Activated CD4-positive, alpha-beta T cell treated with anti-CD3 and anti-CD28 coated beads for 4 hours (primary cell): Measurements from ENCODE around the gene P2RY8.
"Not testable (repeated sequence)": the region's sequence is repeated elsewhere in the genome, so short reads cannot be mapped to it uniquely, and the experiment has no call there.

Source experiments
- DNase-seq, 2 donors: peaks; one replicate each; pipeline ENCODE4 v3.0.0-alpha.2; 2020

Gene P2RY8

GRCh38 chrX:1542994-1543725 is 6.2 kb upstream of the P2RY8 start:
- DNase-seq, result no peak

- not testable (repeated sequence) for DNase-seq
These were observed 2.2 kb upstream of the P2RY8 start for GRCh38 chrX:1539146-1539545.

- DNase-seq, result not testable (repeated sequence)
These were observed 718 bp upstream of the P2RY8 start for GRCh38 chrX:1537716-1538090.

- DNase-seq, result peak; percentile 14 to 15
These were observed 314 bp downstream of the P2RY8 start for GRCh38 chrX:1536712-1537030.

GRCh38 chrX:1535241-1536041 is 1.5 kb downstream of the P2RY8 start:
- DNase-seq, result peak; percentile 14 to 28

DNA sequence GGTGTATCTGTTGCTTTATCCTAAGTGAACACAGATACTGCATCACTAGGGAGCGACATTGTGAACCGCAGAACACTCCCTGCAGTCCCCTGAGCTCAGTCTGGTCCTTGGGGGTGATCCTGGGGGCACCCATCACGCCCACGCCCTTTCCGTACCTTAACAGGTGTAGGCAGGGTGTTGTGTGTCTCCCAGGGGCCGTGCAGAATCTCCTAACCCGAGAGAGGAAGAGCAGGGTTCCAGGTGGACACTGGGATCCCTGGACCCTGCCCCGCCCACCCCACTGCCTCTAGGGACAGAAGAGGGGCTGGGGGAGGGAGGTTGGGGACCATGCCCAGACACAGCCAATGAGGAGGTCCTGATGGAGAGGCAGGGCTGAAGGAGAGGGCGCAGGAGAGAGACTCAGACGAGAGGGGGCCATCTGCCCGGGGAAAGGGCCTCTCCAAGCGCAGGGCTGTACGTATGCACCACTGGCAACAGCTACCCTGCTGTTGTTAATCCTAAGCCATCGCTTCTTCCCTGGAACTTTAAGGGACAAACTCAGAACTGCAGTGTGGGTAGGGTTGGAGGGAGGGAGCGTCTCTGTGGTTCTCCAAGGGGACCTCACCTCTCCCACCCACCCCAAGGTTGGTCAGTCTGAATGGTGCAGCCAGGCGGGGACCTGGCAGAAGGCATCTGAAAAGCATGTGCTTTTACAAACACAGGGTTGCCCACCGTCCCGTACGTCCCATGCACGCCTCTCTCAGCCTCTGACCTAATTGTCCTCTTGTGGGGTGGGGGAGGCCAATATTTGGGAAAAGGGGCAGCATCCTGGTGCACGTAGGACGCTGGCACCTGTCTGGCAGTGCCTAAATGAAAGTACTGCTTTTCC is 2.5 kb downstream of the P2RY8 start:
- peak; percentile 27 to 42 for DNase-seq

- DNase-seq, result no peak
These were observed 3.9 kb downstream of the P2RY8 start for GRCh38 chrX:1533058-1533457.

DNA sequence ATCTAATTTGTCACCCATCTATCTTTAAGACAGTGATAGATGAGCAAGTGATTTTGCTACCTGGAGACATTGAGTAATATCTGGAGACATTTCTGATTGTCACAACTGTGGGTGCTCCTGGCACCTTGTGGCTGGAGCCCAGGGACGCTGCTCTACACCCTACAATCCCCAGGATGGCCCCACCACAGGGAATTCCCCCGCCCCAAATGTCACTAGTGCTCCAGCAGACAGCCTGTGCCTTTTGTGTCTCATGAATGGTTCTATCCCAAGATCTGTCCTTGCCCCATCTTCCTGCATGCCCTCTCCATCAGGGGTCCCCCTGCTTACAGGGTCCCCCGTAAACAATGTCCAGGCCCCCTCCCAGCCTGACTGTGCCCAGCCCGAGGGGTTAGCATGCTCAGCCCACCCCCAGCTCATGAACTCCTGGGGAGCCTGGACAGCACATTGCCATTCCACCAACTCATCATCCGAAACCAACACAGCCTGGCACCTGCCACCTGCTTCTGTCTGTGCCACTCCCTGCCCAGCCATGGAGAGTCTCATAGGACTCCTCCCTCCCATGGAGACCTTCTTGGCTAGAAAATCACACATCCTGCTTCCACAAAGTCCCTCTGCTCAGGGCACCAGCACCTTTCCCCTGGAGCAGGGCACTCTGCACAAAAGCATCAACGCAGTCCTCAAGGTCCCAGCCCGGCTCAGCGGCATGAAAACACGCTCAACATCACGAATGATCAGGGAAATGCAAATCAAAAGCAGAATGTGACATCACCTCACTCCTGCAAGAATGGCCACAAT is 5.7 kb downstream of the P2RY8 start:
- DNase-seq, result no peak

- DNase-seq, result no peak
These were observed 7.2 kb downstream of the P2RY8 start for GRCh38 chrX:1529756-1530155.

GRCh38 chrX:1529328-1529727 is 7.7 kb downstream of the P2RY8 start:
- no peak for DNase-seq

GRCh38 chrX:1528884-1529203 is 8.1 kb downstream of the P2RY8 start:
- DNase-seq, result no peak

DNA sequence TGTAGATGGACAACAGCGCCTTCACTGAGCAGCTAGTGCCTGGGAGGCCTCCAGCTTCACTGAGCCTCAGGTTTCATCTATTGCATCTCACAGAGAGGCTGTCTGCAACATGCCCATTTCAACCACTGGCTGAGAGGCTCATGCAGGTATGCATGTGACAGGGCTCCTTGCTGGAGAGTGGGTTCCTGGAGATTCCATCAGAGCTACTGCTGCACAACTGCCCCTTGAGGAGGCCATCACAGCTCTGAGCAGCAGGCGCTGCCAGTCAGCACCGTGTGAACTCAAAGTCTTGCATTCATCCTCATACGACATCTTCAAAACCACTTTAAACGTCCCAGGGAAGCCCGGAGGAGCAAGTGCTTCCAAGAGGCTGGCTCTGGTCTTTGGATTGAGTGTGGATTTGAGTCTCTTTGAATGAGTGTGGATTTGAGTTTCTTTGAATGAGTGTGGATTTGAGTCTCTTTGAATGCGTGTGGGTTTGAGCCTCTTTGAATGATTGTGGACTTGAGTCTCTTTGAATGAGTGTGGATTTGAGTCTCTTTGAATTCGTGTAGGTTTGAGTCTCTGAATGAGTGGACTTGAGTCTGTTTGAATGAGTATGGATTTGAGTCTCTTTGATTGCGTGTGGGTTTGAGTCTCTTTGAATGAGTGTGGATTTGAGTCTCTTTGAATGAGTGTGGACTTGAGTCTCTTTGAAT is 8.7 kb downstream of the P2RY8 start:
- DNase-seq, result no peak

DNA sequence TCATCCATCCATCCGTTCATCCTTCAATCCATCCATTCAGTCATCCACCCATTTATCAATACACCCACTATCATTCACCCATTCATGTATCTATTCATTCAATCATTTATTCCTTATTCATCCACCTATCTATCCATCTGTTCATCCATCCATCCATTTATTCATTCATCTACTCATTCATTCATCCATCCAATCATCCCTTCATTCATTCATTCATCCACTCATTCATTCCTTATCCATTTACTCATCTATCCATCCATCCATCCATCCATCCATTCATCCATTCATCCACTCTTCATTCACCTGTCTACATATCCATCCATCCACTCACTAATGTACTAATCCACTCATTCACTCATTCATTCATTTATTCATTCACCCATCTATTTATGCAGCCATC is 9.5 kb downstream of the P2RY8 start:
- no peak for DNase-seq

DNA sequence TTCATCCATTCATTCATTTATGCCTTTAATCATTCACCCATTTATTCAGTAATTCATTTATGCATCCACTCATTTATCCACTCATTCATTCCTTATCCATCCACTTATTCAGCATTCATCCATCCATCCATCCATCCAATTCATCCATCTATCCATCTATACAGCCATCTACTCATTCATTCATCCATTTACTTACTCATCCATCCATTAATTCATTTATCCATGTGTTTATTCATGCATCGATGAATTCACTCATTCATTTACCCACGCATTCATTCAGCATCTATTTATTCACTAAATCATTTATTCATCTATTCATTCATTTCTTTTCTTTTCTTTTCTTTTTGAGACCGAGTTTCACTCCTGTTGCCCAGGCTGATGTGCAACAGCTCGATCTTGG is 10.4 kb downstream of the P2RY8 start:
- DNase-seq, result no peak

GRCh38 chrX:1525583-1526355 is 11.2 kb downstream of the P2RY8 start:
- no peak for DNase-seq

DNA sequence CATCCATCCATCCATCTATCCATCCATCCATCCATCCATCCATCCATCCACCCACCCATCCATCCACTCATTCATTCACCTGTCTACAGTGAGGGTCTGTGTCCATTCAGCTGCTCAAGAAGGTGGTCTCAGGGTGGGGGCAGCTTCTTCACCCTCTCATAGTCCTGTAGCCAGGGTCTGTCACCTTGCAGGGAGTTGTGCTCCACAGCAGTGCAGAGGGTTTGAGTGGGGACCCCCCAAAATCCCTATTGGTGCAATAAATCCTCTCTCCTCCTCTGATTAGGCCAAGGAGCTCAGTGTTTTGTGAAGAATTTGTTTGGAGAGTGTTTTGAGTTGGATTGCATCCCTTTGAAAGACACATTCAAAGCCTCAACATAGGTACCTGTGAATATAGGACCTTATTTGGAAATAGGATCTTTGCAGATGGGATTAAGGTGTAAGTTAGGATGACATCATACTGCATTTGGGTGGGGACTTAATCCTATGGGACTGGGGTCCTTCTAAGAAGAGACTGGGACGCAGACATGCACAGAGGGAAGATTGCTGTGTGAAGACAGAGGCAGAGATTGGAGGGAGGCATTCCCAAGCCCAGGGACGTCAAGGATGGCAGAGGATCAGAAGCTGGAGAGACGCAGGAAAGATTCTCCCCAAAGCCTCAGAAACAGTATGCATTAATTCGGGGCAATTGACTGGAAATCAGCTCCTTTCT is 12.0 kb downstream of the P2RY8 start:
- DNase-seq, result no peak

DNA sequence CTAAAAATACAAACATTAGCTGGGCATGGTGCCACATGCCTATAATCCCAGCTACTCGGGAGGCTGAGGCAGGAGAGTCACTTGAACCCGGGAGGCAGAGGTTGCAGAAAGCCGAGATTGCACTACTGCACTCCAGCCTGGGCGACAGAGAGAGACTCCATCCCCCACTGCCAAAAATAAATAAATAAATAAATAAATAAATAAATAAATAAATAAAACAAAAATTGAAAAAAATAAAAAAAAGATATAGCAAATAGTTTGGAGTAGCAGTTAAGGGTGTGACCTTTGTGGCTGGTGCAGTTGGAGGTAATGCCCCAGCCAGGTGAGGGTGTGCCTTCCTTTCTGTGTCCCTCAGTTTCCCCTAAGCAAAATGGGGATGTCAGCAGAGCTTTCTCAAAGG is 14.1 kb downstream of the P2RY8 start:
- DNase-seq, result not testable (repeated sequence)

- peak; percentile 17 to 26 for DNase-seq
These were observed 15.5 kb downstream of the P2RY8 start for GRCh38 chrX:1521459-1521956.

DNA sequence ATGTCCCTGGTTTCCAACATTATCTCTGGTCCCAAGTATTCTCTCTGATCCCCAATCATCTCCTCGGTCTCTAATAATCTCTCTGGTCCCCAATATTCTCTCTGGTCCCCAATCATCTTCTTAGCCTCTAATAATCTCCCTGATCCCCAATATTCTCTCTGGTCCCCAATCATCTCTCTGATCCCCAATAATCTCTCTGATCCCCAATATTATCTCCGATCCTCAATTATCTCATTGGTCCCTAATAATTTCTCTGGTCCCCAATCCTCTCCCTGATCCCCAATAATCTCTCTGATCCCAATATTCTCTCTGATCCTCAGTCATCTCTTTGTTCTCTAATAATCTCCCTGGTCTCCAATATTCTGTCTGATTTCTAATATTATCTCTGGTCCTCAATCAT is 16.6 kb downstream of the P2RY8 start:
- no peak for DNase-seq

- no peak for DNase-seq
These were observed 17.9 kb downstream of the P2RY8 start for GRCh38 chrX:1519022-1519497.
